PC-3 (cell line): ENCODE results near the gene MAZ.

Source experiments
- EZH2phosphoT487 ChIP-seq: fragments of 300-600 bp; sonication (generic); IDR thresholded peaks from 2 replicates; pipeline ENCODE4 v1.6.1; 2018; ENCODE audit warnings: mild to moderate bottlenecking, antibody characterized with exemption, low read length, borderline replicate concordance
- TF ChIP-seq, protein P1 (sequence below): fragments of 300-600 bp; sonication (generic); conservative IDR thresholded peaks from 2 replicates; pipeline ENCODE4 v1.5.1; 2017; ENCODE audit warnings: antibody characterized with exemption, low read depth, mild to moderate bottlenecking, low read length

- TF ChIP-seq EZH2phosphoT487 = no peak
- TF ChIP-seq, protein P1, sequence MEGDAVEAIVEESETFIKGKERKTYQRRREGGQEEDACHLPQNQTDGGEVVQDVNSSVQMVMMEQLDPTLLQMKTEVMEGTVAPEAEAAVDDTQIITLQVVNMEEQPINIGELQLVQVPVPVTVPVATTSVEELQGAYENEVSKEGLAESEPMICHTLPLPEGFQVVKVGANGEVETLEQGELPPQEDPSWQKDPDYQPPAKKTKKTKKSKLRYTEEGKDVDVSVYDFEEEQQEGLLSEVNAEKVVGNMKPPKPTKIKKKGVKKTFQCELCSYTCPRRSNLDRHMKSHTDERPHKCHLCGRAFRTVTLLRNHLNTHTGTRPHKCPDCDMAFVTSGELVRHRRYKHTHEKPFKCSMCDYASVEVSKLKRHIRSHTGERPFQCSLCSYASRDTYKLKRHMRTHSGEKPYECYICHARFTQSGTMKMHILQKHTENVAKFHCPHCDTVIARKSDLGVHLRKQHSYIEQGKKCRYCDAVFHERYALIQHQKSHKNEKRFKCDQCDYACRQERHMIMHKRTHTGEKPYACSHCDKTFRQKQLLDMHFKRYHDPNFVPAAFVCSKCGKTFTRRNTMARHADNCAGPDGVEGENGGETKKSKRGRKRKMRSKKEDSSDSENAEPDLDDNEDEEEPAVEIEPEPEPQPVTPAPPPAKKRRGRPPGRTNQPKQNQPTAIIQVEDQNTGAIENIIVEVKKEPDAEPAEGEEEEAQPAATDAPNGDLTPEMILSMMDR = no peak
These were observed 8.8 kb downstream of the MAZ start for GRCh38 chr16:29815032-29815721.
